Astrocyte of the cerebellum (primary cell): Measurements from ENCODE around the gene RPS6KA2.

Experiments used
- DNase-seq: peaks from one replicate; pipeline ENCODE4 v3.0.0-alpha.2; 2011; ENCODE audit warnings: low read depth
- H3K4me3 ChIP-seq: 2 replicates; pipeline ENCODE4 v1.5.1; 2011; ENCODE audit warnings: mild to moderate bottlenecking, low read depth, low read length, moderate library complexity
- CTCF ChIP-seq: IDR thresholded peaks from 2 replicates; pipeline ENCODE4 v1.5.1; 2012; ENCODE audit warnings: low read length, low read depth, moderate library complexity, mild to moderate bottlenecking; ENCODE audit errors: missing control alignments
- in situ Hi-C: cut with HindIII; loops from 2 replicates; pipeline ENCODE4 v1.10.0; 2017; ENCODE audit warnings: low sequenced_read_pairs

The RPS6KA2 gene

GRCh38 chr6:166565084-166565967 lies 61.7 kb downstream of the RPS6KA2 start:
- DNase-seq: no peak
- no peak overlapping the region for H3K4me3 ChIP-seq
- in situ Hi-C loops: no loop called here
- TF ChIP-seq CTCF: no peak

DNA sequence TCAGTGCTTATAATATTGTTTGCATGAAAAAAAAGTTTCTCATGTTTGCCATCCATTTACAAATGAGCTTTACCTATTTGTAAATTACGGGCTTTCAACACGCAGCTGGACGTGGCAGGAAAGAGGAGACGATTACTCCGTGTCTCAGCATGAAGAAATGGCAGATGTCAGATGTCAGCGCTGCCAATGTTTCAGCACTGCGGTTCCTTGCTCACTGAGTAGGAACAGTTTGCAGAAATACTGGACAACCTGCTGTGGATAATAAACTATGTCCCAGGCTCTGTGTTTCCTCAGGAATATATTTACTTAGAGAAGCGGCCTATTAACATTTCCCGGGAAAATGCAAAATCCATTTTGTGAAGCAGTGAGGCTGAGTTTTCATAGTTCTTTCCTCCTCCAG lies 63.2 kb downstream of the RPS6KA2 start:
- TF ChIP-seq CTCF: no peak
- DNase-seq: no peak
- H3K4me3 ChIP-seq: no peak overlapping the region
- in situ Hi-C loops: no loop called here

- no peak for DNase-seq
- in situ Hi-C loops: no loop called here
- TF ChIP-seq CTCF: no peak
- no peak overlapping the region for H3K4me3 ChIP-seq
Measured at GRCh38 chr6:166563200-166563599, 63.9 kb downstream of the RPS6KA2 start.

DNA sequence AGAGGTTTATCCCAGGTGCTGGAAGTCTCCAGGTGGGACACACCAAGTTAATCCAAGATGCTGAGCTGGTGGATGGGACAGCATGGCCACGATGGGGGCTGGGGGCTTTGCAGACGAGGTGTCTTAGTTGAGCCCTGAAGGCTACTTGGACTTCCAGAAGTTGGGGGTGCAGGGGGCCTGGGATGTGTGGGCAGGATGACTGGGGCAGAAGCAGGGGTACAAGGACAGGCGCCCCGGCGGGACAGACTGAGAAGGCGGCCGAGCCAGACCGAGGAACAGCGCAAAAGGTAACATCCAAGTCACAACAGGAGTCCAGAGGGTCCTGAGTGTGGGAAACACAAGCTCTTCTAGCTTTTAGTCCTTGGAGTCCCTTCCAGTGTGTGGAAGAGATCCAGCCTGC lies 64.3 kb downstream of the RPS6KA2 start:
- DNase-seq: no peak
- no peak overlapping the region for H3K4me3 ChIP-seq
- in situ Hi-C loops: no loop called here
- TF ChIP-seq CTCF: no peak

DNA sequence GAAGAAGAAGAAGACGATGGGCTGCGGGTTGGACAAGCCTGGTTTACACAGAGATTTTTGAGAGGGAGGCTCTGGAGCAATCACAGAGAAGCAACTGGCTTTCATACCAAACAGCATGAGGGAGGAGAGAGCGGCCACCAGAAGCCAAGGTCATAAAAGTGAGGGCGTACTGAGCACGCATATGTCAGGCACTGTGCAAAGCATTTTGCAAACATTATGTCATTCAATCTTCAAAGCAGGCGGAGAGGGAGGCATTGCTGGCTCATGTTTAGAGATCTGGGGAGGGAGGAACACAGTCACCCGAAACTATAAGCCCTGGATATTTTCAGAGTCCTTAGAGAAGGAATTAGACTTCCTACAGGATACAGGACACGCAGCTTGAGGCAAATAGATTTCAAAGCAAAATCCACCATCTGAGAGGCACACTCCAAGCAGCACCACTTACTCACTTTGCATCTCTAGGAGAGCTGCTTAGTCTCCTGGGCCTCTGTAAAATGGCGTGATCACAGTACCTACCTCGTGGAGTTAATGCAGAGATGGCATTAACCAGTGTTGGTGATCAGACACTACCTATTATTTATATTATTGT lies 65.2 kb downstream of the RPS6KA2 start:
- no peak for DNase-seq
- no peak overlapping the region for H3K4me3 ChIP-seq
- in situ Hi-C loops: no loop called here
- no peak for TF ChIP-seq CTCF

DNA sequence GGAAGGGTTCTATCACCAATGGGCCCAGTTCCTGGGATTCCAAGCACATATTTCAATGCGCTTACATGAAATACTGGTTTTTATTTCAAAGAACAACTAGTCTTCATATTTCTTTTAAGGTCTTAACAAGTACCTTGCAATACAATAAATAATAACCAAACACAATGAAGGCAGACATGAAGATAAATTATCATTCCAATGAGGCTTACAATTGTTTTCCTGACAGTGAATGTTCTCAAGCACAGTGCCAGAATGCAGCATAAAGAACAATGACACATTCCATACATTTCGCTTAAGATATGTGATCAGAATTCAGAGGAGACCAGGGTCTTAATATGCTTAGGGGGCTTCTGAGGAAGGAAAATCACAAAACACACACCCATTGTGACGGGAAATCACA lies 66.8 kb downstream of the RPS6KA2 start:
- DNase-seq: no peak
- in situ Hi-C loops: no loop called here
- no peak overlapping the region for H3K4me3 ChIP-seq
- TF ChIP-seq CTCF: no peak
